ENCODE data around the gene NR1I3.

Gene NR1I3

DNA sequence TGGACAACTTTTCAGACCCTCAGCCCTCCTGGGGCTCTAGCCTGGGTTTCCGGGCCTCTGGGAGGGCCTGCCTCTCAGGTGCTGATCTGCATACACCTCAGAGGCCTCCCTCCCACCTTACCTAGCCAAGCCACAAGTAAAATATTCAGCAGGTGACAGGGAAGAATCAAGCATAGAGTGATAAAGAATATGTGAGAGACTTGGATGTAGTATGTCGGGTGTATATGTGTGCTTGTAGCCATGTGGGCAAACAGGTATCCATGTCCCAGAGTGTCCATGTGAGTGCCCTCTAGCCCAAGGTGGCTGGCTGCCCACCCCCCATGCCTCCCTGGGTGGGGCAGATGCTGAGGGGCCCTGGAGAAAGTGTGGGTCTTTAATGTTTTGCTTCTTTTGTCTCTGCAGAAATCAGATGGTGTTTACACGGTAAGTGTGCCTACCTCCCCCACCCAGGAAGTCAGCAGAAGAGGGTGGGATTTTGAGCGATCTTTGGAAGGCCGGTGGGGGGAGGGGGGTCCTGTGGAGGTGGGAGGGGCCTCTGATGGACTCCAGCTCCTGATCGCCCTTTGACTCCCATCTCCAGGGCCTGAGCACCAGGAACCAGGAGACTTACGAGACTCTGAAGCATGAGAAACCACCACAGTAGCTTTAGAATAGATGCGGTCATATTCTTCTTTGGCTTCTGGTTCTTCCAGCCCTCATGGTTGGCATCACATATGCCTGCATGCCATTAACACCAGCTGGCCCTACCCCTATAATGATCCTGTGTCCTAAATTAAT is 19.5 kb downstream of the NR1I3 start:
- no peak for DNase-seq (ENCODE audit: low spot score)

DNA sequence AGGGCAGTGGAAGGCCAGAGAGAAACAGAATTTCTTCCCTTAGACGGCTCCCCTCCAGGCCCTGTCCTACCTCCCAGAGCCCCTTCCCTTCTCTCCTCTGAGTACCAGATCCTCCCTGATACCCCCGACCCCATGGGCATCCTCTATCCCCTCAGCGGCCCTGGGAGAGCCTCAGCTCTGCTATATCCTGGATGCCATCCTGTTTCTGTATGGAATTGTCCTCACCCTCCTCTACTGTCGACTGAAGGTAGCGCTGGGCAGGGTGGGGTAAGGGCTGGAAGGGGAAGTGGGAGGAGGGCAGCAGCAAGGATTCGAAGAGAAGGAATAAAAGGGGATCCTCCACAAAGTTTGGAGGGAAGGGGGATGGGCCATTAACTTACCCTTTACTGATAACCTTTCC is 20.2 kb downstream of the NR1I3 start:
- DNase-seq (ENCODE audit: low spot score) = no peak

DNA sequence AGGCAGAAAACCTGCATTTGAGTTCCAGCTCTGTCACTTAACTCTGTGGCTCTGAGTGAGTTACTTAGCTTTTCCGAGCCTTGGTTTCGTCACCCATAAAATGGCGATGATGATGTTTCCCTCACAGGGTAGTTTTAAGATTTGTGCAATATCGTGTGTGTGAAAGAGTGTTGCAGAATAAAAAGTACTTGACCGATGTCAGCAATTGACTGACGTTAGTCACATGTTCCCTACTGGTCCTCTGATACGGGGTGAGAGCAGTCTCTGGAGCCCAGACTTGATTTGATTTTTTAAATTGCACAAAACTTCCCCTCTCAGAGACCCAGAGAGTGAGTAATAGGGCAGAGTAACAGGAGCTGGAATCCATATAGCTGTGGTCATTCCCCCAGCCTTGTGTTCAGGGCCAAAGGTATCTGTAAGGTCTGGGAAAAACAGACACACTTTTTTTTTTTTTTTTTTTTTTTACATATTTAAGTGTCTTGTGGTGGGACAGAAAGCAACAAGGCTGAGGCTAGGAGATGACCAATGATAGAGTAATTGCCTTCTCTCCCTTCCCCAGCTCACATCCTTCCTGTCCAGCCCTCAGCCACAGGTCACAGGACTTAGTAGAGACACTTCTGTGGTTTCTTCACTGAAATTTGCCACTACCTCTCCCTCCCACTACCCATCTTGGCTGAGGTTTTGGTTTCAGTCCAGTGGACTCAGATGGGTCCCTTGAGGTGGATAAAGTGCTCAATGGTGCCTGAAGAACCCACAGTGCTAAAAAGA is 20.9 kb downstream of the NR1I3 start:
- peak; percentile 66 for DNase-seq (ENCODE audit: low spot score)

DNA sequence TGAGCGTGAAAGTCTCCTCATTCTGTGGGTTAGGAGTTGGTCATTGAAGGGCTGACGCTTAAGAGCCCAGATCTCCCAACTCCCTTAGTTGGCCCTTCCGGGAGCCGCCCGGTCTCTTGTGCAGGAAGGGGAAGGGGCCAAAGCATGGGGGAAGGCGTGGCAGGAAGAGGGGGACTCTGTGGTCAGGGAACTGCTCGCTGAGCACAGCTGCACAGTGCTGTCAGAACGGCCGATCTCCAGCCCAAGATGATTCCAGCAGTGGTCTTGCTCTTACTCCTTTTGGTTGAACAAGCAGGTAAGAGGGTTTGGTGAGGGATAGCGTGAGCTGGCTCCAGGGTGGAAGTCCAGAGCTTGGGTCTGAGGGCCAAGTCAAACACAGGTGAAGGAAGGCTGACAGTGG is 22.9 kb downstream of the NR1I3 start, which contains the start of gene FCER1G:
Gene FCER1G, plus strand, starts transcription at position 220 of the 400 bp plus-strand sequence. Its CDS starts 27 bp downstream, at position 247.
- DNase-seq (ENCODE audit: low spot score) = peak; percentile 72

DNA sequence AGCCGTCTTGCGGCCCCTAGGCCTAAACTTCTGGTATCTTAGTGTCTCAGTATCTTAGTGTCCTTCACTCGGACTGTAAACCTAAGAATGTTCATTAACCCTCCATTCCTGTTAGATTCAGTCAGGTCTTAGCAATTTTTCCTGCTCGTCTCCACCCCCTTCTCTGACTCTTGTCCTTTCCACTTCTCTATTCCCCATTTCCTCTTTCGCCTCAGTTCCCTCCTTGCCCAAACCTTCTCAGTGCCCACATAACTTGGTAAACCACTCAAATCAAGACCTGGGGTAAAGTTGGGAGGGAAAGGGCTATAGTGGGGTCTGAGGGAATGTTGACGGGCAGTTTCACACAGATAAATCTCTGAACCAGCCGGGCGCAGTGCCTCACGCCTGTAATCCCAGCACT is 23.6 kb downstream of the NR1I3 start:
- DNase-seq (ENCODE audit: low spot score) = peak; percentile 39

DNA sequence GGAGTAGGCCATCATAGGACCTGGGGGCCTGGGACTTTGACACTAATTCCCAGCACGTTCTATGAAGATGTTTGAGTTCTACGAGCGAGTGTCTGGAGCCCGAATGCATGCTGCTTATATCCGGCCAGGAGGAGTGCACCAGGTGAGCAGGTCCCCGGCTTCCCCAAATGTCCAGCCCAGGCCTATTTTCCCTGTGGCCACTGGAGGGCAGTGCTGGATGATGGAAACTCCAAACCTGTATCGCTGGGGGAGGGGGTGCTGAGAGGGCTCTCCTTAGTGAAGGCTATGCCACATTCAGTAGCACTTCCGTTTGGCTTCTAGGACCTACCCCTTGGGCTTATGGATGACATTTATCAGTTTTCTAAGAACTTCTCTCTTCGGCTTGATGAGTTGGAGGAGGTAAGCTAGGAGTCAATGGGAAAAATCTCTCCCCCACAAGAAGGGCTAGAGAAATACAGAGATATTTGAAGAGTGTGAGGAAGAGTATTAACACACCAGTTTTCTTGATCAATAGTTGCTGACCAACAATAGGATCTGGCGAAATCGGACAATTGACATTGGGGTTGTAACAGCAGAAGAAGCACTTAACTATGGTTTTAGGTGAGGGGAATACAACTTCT is 28.1 kb downstream of the NR1I3 start:
- DNase-seq (ENCODE audit: low spot score) = peak; percentile 83

DNA sequence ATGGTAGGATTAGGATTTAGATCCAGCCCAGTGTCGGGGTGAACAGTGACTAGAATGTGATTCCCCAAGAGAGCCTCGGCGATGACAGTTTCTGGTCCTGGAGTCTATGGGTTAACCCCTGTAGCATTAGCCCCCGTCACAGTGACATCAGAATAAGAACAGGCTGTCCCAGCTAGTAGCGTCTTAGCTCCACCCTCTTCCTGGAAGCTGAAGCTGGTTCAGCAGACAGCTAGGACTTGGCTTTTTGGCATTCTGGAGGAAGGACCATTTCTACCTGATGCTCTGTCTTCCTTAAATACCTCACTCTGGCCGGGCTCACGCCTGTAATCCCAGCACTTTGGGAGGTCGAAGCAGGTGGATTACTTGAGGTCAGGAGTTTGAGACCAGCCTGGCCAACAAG is 30.8 kb downstream of the NR1I3 start:
- no peak for DNase-seq (ENCODE audit: low spot score)

DNA sequence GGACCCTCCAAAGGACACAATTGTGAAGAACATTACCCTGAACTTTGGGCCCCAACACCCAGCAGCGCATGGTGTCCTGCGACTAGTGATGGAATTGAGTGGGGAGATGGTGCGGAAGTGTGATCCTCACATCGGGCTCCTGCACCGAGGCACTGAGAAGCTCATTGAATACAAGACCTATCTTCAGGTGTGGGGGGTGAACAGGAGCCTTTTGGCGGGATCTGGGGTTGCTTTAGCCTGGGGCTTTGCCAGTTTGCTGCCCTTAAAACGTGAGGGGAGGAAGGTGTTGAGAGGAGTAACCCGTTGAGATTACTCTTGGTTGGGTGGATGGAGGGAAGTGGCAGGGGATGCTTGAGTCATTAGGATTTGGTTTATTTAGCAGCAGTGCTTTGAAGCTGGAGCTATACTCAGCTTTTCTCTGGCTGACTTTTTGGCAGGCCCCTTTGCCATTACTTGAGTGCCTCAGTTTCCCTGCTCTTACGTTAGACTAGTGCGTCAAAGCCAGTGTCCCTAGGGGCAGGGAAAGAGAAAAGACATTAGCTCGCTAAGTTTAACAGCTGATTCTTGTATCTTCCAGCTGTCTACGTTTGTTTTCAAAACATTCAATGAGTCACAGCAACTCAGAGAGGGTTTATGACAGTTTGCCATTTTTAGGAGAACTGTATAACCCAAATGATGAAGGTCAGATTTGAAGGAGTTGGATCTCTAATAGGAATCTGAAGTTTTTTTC is 31.4 kb downstream of the NR1I3 start:
- no peak for DNase-seq (ENCODE audit: low spot score)

DNA sequence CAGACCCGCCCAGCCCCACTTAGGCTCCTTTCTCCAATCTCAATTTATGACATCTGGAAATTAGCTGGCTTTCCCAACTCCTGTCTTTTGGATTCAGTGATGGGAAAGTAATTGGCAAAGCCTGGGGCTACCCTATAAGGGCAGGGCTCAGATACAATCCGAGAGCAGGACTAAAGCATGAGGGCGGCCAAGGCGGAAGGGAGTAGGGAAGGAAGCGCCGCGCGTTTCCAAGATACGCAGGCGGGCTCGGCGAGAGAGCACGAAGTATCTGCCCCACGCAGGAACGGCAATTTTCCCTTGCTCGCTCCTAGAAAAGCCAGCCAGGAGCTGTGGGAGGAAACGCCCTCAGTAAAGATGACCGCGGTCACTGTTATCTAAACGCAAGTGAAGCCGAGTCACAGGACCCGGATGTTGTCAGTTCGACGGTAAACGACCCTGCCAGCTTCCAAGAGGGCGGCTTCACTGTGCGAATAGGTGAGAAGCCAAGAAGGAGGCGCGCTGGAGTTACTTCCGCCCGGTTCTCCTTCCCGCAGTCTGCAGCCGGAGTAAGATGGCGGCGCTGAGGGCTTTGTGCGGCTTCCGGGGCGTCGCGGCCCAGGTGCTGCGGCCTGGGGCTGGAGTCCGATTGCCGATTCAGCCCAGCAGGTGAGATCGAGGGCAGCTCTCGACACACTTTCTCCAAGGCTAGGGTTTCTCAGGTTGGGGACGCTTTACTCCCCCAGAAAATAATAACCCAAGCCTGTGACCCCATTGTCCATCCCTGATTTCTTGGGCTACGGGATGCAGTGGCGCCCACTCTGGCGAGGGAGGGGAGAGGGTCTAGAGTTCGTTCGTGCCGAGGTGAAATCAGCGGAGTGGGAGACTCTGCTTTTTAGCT is 35.9 kb downstream of the NR1I3 start, which contains the start of gene NDUFS2:
Gene NDUFS2, plus strand, starts transcription at position 532 of the 877 bp plus-strand sequence. Its CDS starts 19 bp downstream, at position 551.
- peak; percentile 99 for DNase-seq (ENCODE audit: low spot score)

DNA sequence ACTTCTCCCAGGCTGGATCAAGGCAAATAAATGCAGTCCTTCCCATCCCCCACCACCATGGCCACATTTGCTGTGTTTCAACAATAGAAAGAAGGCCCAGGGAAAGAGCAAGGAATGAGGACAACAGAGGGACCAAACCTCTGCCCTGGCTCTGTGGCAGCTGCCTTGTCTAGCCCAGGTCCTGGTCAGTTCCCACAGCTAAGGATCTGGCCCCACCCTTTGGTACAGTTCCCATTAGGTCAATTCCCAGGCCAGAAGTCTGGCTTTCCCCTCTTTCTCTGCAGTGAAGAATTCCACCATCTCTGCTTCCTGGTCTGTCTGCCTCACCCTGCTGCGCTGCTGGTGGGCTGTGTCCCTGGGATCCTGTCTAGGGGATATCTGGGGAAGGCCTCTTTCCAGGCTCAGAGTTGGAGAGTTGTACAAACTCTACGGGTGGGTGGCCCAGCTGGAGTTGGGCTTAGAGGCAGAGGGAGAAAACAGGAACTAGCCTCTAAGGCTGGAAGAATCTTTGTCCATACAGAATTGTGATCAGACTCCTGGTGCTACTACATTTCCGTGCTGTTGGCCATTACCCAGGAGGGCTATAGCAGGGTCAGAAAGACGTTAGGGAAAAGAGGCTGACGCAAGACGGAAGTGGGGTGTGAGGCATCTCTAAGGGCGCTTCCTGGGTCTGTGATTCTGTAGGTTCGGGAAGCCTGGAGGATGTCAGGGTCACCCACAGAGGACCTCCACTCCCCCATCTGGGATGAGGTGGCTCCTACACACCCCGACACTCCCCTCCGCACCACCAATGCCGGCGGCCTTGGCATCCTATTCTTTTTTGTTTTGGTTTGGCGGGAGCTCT is 36.8 kb downstream of the NR1I3 start:
- DNase-seq (ENCODE audit: low spot score) = peak; percentile 63

DNA sequence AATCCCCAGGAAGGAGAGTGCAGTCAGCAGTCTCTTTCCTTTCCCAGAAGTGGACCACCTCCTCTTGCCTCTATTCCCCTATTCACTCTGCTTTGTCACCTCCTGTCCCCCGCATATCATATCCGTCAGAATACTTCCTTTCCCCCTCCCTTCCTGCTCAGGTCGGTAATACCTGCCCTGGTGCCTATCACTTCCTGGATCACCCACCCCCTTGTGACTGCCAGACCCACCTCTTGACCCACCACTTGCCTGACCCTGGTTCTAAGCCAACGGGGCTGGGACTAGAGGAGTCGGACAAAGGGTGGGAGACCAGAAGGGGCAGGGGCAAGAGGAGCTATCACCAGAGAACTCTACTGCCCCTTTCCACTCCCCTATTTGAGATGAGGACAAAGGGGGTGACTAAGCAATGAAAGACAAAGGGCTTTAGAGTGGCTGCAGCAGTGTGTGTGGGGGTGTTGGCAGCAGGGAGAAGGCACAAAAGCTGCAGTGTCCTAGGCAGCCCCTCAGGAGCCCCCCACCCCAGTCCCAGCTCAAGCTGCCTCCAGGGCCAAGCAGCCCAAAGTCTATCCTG is 37.5 kb downstream of the NR1I3 start:
- peak; percentile 92 for DNase-seq (ENCODE audit: low spot score)

DNA sequence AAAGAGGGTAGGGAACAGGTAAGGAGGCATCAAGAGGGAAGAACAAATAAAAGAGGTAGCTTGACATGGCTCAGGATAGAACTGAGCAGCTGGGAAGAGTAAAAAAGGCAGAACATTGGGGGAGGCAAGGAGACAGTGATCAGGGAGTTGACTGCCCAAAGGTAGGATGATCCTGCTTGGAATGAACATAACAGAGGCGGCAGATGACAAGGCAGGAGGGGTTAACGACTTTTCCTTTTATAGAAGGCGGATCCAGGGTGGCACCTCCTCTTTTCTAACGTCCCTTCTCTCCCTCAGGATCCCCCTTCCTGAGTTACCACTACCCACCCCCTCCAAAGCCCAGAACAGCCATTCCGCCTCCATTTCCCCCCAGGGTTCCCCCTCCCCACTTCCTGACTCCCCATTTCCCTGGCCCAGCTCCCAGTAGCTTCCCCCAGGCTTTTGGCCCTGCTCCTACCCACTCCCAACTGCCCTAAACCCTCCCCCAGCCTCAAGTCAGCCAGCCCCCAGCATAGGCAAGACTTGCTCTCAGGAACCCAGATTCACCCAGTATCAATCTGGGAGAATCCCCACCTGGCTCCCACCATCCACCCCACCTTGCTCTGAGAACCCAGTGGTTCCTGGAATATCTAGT is 38.4 kb downstream of the NR1I3 start:
- DNase-seq (ENCODE audit: low spot score) = no peak

DNA sequence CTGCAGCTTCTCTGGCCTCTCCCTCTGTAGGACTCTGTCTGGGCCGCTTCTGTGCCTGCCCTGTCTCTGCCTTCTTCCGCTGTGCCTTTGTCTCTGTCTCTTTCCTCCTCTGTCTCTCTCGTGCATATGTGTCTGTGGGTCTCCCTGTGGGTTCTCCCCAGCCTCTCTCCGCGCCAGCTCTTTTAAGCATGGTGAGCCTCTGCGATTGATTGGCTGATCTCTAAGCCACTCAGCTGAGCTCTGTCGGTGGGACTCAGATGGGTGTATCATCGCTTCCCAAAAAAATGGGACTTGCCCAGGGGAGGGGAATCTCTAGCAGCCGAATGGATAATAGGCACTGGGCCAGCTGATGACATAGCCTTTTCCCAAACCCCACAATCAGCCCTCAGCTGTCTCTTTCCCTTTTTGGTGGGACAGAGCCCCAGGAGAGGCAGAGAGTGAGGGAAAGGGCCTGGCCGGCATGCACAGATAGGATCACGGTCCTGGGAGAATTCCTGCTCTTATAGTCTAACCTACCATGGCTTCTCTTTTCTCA is 39.0 kb downstream of the NR1I3 start, which contains the start of gene ADAMTS4:
Gene ADAMTS4, minus strand, starts transcription at position 158 of the 535 bp plus-strand sequence. CDS start 427 bp downstream, outside the sequence.
- DNase-seq (ENCODE audit: low spot score) = peak; percentile 92

DNA sequence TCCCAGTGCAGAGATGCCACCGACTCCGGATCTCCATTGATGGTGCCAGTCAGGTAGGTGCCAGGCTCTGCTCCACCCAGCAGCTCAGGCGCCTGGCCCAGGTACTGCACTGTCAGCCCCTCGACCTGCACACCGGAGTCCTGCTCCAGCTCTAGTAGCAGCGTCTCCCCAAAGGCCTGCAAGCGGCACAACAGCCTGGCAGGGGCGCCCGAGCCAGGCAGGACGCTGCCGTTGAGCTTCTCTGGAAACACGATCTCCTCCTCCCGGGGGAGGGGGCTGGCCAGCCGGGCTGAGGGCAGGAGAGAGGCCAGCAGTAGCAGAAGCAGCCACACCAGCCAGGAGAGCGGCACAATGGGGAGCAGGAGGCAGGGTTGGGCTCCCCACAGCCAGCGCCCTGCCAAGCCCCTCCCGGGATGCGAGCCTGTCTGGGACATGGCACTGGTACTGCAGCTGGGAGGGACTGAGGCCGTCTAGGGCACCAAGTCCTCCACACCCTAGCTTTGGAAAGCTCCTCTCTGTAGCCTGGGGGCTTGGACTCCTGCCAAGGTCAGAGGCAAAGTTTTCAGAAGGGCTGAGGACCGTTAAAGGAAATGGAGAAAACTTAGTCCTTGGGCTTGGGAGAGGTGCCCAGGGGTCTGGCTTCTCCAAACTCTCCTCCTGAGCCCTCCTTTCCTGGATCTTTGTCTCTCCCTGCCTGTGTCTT is 39.7 kb downstream of the NR1I3 start:
- peak; percentile 67 for DNase-seq (ENCODE audit: low spot score)

DNA sequence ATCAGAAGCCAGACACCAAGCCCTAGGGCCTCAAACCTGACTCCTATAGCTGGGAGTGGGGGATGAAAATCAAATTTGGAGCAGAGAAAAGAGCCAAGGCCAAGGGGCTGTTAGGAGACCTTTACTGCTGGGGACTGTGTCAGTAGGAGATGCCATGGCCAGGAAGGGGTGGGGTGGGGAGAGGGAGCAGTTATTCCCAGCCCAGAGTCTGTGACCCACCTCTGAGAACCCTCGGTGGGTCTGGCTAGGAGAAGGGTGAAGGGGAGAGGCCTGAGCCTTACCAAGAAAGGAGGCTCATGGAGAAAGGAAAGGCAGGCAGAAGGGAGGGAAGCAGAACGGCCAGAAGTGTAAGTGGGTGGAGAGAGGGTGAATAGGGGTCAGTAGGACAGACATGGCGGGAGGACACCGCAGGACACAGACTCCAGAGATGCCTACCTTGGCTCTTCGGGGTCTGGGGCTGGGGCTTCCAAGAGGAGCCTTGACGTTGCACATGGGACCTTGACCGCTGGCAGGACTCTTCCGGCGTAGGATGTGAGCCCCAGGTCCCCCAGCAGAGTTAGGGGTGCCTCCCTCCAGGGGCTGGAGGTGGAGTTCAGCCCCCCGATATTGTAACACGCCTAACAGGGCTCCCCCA is 40.3 kb downstream of the NR1I3 start:
- no peak for DNase-seq (ENCODE audit: low spot score)

DNA sequence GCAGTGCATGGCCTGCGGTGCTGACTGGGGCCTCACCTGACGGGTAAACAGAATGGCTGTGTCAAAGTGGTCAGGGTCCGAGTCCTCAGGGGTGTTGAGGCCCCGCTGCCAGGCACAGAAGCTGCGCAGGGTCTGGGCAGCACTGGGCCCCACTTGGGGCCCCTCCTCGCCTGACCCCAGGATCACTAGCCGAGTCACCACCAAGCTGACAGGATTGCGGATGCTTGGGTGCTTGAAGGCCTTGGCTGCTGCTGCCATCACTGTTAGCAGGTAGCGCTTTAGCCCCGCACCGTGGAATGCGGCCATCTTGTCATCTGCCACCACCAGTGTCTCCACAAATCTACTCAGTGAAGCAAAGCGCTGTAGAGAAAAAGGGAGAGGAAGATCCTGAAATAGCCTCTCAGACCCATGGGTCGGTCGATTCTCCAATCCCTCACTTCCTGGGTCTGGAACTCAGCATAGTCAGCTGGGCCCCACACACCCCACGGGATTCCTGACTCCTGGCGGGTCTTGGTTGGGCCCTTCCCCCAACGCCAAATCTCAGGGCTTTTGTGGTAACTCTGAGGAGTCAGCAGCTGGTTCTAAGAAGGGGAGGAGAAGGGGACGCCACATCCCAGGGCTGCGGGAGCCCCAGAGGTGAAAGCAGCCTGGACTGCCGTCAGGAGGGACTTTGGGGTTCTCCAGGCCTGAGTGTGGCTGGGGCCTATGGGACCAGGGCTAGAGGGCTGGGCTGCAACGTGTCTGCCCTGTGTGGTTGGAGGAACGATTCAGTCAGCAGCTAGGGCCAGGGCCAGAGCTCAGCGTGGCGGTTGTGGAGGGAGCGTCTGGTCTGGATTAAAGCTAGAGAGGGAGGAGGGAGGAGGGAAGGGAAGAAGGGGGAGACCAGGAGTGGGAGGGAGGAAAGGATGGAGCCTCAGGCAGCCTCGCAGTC is 41.2 kb downstream of the NR1I3 start:
- peak; percentile 65 for DNase-seq (ENCODE audit: low spot score)
